Keratinocyte (primary cell): Measurements from ENCODE around the gene SEBOX.

ENCODE experiments used
- EZH2 ChIP-seq: IDR thresholded peaks from one replicate; pipeline ENCODE4 v1.6.1; 2012; ENCODE audit warnings: inconsistent platforms, mild to moderate bottlenecking, low read length, moderate library complexity
- TF ChIP-seq, protein P1 (sequence below), 3 experiments: IDR thresholded peaks in 1 of 3; conservative IDR thresholded peaks in 1 of 3; optimal IDR thresholded peaks in 1 of 3; 2 replicates in 2 of 3; 3 replicates in 1 of 3; pipeline versions ENCODE3 to v1.5.1; 2011; ENCODE audit warnings: low read length in 3 of 3, mild to moderate bottlenecking in 3 of 3, moderate library complexity in 2 of 3, control low read depth in 1 of 3, inconsistent platforms in 1 of 3; ENCODE audit not compliant: insufficient read depth in 2 of 3; ENCODE audit errors: extremely low read depth in 1 of 3

DNA sequence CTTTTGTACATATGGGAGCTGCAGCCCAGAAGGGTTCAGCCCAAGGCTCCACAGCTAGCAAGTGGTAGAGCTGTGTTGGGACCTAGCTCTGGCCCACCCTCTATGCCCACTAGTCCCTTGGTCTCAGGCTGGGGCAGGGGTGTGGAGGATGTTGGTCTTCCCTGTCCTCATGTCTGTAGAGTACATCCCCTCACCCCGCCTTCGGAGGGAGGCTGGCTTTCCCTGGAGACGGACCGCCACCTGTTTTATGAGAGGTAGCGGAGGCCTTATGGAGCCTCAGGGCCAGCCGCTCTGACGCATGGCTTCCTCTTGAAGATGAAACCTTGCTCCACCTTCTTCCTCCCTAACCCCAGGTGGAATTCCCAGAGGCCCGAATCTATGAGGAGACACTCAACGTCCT, 21.0 kb downstream of the SEBOX start:
- TF ChIP-seq, protein P1, sequence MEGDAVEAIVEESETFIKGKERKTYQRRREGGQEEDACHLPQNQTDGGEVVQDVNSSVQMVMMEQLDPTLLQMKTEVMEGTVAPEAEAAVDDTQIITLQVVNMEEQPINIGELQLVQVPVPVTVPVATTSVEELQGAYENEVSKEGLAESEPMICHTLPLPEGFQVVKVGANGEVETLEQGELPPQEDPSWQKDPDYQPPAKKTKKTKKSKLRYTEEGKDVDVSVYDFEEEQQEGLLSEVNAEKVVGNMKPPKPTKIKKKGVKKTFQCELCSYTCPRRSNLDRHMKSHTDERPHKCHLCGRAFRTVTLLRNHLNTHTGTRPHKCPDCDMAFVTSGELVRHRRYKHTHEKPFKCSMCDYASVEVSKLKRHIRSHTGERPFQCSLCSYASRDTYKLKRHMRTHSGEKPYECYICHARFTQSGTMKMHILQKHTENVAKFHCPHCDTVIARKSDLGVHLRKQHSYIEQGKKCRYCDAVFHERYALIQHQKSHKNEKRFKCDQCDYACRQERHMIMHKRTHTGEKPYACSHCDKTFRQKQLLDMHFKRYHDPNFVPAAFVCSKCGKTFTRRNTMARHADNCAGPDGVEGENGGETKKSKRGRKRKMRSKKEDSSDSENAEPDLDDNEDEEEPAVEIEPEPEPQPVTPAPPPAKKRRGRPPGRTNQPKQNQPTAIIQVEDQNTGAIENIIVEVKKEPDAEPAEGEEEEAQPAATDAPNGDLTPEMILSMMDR (optimal IDR thresholded peaks at IDR 0.05 in 1 of 3, IDR thresholded peaks at IDR 0.05 in 1 of 3, conservative IDR thresholded peaks at IDR 0.05 in 1 of 3; ENCODE audit: extremely low read depth in 1 of 3, insufficient read depth in 2 of 3, low read length in 3 of 3): no peak
- TF ChIP-seq EZH2: no peak
